ENCODE results near the gene CAV2.

Gene CAV2, protein sequence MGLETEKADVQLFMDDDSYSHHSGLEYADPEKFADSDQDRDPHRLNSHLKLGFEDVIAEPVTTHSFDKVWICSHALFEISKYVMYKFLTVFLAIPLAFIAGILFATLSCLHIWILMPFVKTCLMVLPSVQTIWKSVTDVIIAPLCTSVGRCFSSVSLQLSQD

DNA sequence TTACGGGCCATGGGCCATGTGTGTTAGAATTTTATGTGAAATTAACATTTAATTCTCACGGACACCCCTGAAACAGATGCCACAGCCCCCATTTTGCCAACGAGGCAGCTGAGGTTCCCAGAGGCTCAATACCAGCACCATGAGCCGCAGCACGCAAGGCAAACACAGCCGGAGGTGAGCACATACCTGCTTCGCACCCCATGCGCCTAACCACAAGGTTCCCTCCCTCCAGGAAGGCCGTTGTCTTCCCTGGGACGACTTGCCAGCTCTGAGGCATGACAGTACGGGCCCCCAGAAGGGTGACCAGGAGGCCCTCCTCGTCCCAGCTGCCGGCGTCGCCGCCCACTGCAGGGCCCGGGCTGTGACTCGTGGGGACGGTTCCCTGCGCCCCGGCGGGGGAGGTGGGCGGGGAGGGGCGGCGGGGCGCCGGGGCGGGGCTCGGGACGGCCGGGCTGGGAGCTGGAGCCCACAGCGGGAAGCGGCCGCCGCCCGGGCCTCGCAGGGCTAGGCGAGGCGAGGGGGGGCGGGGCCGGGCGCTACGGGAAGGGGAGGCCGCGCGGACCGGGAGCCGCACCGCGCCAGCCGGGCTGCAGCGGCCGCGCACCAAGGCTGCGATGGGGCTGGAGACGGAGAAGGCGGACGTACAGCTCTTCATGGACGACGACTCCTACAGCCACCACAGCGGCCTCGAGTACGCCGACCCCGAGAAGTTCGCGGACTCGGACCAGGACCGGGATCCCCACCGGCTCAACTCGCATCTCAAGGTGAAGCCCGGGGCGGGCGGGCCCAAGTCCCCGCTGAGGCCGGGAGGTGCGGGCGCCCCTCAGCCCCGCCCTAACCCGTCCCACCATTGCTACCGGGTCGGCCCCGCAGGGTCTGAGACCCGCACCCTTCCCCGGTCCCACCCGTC is at the start of gene CAV2:
Gene CAV2 (plus strand): TSS at position 571 of the 910 bp plus-strand sequence. CDS start 44 bp downstream, at position 615.
- H3F3A ChIP-seq (ENCODE audit: insufficient read depth, low read length) = peaks cover 30% of the 10 kb centered on the region
- peak within 1 kb of the TSS; percentile 69 for H2AFZ ChIP-seq (ENCODE audit: low read length)
- H4K20me1 ChIP-seq (ENCODE audit: insufficient read depth, low read length) = no peaks in the 10 kb centered on the region
- peak within 1 kb of the TSS; percentile 68 for H3K9ac ChIP-seq (ENCODE audit: low read length)
- H3K79me2 ChIP-seq (ENCODE audit: low read length) = peaks cover 21% of the 10 kb centered on the region
- no peaks in the 10 kb centered on the region for H3K36me3 ChIP-seq (replicated peaks; ENCODE audit: insufficient read depth, low read length)
- DNase-seq = peak; percentile 62
- H3K27ac ChIP-seq (ENCODE audit: low read length) = peak within 1 kb of the TSS; percentile 66; the same call in 1 of the 2 replicates
- H3K4me2 ChIP-seq (ENCODE audit: low read depth, low read length) = peak within 1 kb of the TSS; percentile 87
- H3K9me3 ChIP-seq (replicated peaks; ENCODE audit: insufficient read depth, low read length) = no peaks in the 10 kb centered on the region
- H3K9me2 ChIP-seq (replicated peaks; ENCODE audit: insufficient read depth, low read length) = no peaks in the 10 kb centered on the region
- no peaks in the 10 kb centered on the region for H3K27me3 ChIP-seq (replicated peaks; ENCODE audit: insufficient read depth, low read length)
- TF ChIP-seq EZH2phosphoT487 (IDR thresholded peaks at IDR 0.05; ENCODE audit: low read length) = no peak
- no peak for TF ChIP-seq EZH2 (optimal IDR thresholded peaks at IDR 0.05; ENCODE audit: low read depth, low read length)
- TF ChIP-seq, protein P1, sequence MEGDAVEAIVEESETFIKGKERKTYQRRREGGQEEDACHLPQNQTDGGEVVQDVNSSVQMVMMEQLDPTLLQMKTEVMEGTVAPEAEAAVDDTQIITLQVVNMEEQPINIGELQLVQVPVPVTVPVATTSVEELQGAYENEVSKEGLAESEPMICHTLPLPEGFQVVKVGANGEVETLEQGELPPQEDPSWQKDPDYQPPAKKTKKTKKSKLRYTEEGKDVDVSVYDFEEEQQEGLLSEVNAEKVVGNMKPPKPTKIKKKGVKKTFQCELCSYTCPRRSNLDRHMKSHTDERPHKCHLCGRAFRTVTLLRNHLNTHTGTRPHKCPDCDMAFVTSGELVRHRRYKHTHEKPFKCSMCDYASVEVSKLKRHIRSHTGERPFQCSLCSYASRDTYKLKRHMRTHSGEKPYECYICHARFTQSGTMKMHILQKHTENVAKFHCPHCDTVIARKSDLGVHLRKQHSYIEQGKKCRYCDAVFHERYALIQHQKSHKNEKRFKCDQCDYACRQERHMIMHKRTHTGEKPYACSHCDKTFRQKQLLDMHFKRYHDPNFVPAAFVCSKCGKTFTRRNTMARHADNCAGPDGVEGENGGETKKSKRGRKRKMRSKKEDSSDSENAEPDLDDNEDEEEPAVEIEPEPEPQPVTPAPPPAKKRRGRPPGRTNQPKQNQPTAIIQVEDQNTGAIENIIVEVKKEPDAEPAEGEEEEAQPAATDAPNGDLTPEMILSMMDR (IDR thresholded peaks at IDR 0.05; ENCODE audit: low read length) = no peak
- H3K4me1 ChIP-seq (ENCODE audit: low read length) = peaks cover 20% of the 10 kb centered on the region
- H3K4me3 ChIP-seq (ENCODE audit: low read length) = peak within 1 kb of the TSS; percentile 91

DNA sequence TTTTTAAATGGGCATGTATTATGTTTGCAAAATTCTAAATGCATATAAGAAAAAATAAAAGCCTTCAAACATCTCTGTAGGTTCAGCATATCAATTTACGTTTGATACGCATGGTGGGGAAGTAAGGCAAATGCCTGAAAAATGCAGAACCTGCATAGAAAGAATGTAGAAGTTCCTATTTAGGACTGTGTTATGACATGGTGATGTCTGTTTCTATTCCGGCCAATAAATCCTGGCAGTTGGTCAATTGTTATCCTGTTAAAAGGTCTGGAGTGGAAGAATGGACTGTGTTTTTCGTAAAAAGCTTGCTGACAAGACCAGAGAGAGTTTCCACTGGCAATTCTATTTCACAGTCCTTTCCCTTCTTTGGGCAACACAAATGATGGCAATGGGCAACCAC is 49.6 kb upstream of the CAV2 start:
- no peak for DNase-seq
- H3K4me2 ChIP-seq (ENCODE audit: low read depth, low read length) = no peak overlapping the region
- no peaks in the 10 kb centered on the region for H4K20me1 ChIP-seq (ENCODE audit: insufficient read depth, low read length)
- no peak overlapping the region for H3K4me3 ChIP-seq (ENCODE audit: low read length)
- H3K4me1 ChIP-seq (ENCODE audit: low read length) = peaks cover 13% of the 10 kb centered on the region
- no peaks in the 10 kb centered on the region for H3K9me2 ChIP-seq (replicated peaks; ENCODE audit: insufficient read depth, low read length)
- no peak overlapping the region for H3K9ac ChIP-seq (ENCODE audit: low read length)
- no peak overlapping the region for H2AFZ ChIP-seq (ENCODE audit: low read length)
- TF ChIP-seq, protein P1 (IDR thresholded peaks at IDR 0.05; ENCODE audit: low read length) = no peak
- no peak for TF ChIP-seq EZH2 (optimal IDR thresholded peaks at IDR 0.05; ENCODE audit: low read depth, low read length)
- TF ChIP-seq EZH2phosphoT487 (IDR thresholded peaks at IDR 0.05; ENCODE audit: low read length) = no peak
- H3K27me3 ChIP-seq (replicated peaks; ENCODE audit: insufficient read depth, low read length) = no peaks in the 10 kb centered on the region
- no peaks in the 10 kb centered on the region for H3K36me3 ChIP-seq (replicated peaks; ENCODE audit: insufficient read depth, low read length)
- H3K9me3 ChIP-seq (replicated peaks; ENCODE audit: insufficient read depth, low read length) = no peaks in the 10 kb centered on the region
- H3K27ac ChIP-seq (ENCODE audit: low read length) = no peak overlapping the region
- H3F3A ChIP-seq (ENCODE audit: insufficient read depth, low read length) = no peaks in the 10 kb centered on the region
- H3K79me2 ChIP-seq (ENCODE audit: low read length) = no peaks in the 10 kb centered on the region

DNA sequence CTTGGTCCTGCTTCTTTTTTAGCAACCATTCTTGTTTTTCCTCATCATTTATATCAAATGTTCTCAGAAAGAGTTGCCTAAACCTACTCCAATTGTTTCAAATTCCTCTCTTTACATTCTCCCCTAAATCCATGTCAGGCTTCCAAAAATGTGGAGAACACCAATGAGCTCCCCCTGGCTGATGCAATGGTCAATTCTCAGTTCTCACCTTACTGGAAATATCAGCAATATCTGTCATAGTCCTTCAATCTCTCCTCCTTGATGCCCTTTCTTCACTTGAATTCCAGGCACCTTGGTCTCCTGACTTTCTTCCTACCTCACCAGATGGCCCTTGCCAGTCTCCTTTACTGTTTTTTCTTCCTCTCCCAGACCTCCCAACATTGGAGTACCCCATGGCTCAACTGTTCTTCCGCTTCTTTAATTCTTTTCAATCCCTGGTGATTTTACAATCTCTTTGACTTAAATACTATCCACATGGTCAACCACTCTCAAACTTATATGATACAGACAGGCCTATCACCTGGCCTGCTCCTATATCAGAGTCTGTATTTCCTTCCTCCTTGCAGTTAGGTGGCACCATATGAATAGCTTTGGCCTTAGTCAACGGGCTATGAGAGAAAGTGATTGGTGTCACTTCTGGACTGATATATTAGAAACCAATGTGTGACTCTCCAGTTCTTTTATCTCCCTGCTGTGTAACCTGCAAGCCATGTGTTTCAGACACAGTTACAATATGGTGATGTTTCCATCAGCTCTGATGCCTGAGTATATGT is 47.4 kb upstream of the CAV2 start:
- H3K9ac ChIP-seq (ENCODE audit: low read length) = no peak overlapping the region
- DNase-seq = no peak
- H2AFZ ChIP-seq (ENCODE audit: low read length) = no peak overlapping the region
- H3K4me2 ChIP-seq (ENCODE audit: low read depth, low read length) = no peak overlapping the region
- no peaks in the 10 kb centered on the region for H3K4me1 ChIP-seq (ENCODE audit: low read length)
- H3K27ac ChIP-seq (ENCODE audit: low read length) = no peak overlapping the region
- no peaks in the 10 kb centered on the region for H3F3A ChIP-seq (ENCODE audit: insufficient read depth, low read length)
- H3K4me3 ChIP-seq (ENCODE audit: low read length) = no peak overlapping the region
- TF ChIP-seq, protein P1 (IDR thresholded peaks at IDR 0.05; ENCODE audit: low read length) = no peak
- TF ChIP-seq EZH2 (optimal IDR thresholded peaks at IDR 0.05; ENCODE audit: low read depth, low read length) (no peak), EZH2phosphoT487 (IDR thresholded peaks at IDR 0.05; ENCODE audit: low read length) (no peak)
- no peaks in the 10 kb centered on the region for H4K20me1 ChIP-seq (ENCODE audit: insufficient read depth, low read length)
- H3K9me2 ChIP-seq (replicated peaks; ENCODE audit: insufficient read depth, low read length) = no peaks in the 10 kb centered on the region
- no peaks in the 10 kb centered on the region for H3K9me3 ChIP-seq (replicated peaks; ENCODE audit: insufficient read depth, low read length)
- no peaks in the 10 kb centered on the region for H3K36me3 ChIP-seq (replicated peaks; ENCODE audit: insufficient read depth, low read length)
- H3K79me2 ChIP-seq (ENCODE audit: low read length) = no peaks in the 10 kb centered on the region
- no peaks in the 10 kb centered on the region for H3K27me3 ChIP-seq (replicated peaks; ENCODE audit: insufficient read depth, low read length)
